Uterus (tissue), 2 donors: Measurements from ENCODE around the gene SRRM5.

Experiments used
- POLR2A ChIP-seq, 2 donors: fragments of 450-650 bp; IDR thresholded peaks; one replicate each; pipeline ENCODE4 v1.6.1; 2016; ENCODE audit warnings: antibody characterized with exemption in 2 of 2, mild to moderate bottlenecking in 1 of 2, moderate library complexity in 1 of 2
- TF ChIP-seq, protein P1 (sequence below), 4 experiments: fragments of 200-600 bp in 2 of 4; fragments of 450-650 bp in 2 of 4; sonication (generic) in 2 of 4; IDR thresholded peaks; one replicate each; pipeline ENCODE4 v1.5.1; 2016 to 2019; ENCODE audit warnings: antibody characterized with exemption in 4 of 4, mild to moderate bottlenecking in 2 of 4, moderate library complexity in 1 of 4

DNA sequence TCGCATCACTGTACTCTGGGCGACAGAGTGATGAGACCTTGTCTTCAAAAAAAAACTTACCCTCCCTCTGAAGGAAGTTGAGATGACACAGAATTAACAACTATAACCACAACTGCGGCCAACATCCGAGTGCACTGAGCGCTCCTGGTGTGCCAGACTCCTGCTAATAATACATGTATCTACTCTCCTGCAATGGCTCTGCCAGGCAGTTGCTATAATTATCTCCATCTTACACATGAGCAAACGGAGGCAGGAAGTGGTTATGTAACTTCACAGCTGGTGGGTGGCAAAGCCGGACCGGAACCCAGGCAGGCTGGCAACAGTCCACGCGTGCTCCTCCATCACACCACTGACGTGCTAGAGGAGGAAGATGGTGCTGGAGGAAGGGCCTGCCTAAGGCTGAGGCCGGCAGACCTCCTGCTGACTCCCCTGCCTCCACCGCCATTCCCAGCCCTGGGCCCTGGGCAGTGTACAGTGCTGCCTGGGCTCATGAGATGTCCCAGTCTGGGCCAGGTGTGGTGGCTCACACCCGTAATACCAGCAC lies 49.1 kb upstream of the SRRM5 start:
- TF ChIP-seq POLR2A (IDR thresholded peaks at IDR 0.05) = no peak
- TF ChIP-seq, protein P1, sequence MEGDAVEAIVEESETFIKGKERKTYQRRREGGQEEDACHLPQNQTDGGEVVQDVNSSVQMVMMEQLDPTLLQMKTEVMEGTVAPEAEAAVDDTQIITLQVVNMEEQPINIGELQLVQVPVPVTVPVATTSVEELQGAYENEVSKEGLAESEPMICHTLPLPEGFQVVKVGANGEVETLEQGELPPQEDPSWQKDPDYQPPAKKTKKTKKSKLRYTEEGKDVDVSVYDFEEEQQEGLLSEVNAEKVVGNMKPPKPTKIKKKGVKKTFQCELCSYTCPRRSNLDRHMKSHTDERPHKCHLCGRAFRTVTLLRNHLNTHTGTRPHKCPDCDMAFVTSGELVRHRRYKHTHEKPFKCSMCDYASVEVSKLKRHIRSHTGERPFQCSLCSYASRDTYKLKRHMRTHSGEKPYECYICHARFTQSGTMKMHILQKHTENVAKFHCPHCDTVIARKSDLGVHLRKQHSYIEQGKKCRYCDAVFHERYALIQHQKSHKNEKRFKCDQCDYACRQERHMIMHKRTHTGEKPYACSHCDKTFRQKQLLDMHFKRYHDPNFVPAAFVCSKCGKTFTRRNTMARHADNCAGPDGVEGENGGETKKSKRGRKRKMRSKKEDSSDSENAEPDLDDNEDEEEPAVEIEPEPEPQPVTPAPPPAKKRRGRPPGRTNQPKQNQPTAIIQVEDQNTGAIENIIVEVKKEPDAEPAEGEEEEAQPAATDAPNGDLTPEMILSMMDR (IDR thresholded peaks at IDR 0.05) = no peak
